Measurements from ENCODE around the gene ATAD5.
"Not testable (repeated sequence)": the region's sequence is repeated elsewhere in the genome, so short reads cannot be mapped to it uniquely, and the experiment has no call there.

The ATAD5 gene

DNA sequence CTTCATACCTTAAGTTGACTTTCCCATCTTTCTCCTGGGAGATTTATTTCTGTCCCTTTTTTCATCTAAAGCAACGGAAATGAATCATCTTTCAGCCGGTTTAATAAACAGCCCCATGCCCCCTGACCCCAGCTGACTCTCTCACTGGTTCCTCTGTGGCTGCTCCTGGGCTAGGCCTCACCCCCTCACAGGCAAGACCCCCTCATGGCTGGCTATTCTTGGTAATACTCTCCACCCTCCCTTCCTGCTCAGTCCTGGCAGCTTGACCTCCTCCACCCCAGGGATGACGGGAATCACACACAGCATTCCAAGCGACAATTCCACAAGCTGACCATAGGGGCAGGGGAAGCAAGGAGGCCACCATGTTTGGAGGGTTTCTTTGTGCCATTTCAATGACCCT is 88.5 kb downstream of the ATAD5 start:
- no peaks in the 10 kb centered on the region for H3K36me3 ChIP-seq (ENCODE audit: insufficient read depth, low read length)
- no peaks in the 10 kb centered on the region for H3K9me3 ChIP-seq (ENCODE audit: low read length)
- H3K9ac ChIP-seq (ENCODE audit: low read length), result no peak overlapping the region
- no peak overlapping the region for H3K4me3 ChIP-seq (ENCODE audit: low read depth in 1 of 2, low read length in 2 of 2)
- H3K27ac ChIP-seq (ENCODE audit: low read depth, low read length), result no peak overlapping the region
- H3K27me3 ChIP-seq (ENCODE audit: control insufficient read depth in 1 of 2, insufficient read depth in 2 of 2, low read length in 2 of 2), result peaks cover 14 to 23% of the 10 kb centered on the region in 2 donors
- no peaks in the 10 kb centered on the region for H3K4me1 ChIP-seq (ENCODE audit: insufficient read depth, low read length)

DNA sequence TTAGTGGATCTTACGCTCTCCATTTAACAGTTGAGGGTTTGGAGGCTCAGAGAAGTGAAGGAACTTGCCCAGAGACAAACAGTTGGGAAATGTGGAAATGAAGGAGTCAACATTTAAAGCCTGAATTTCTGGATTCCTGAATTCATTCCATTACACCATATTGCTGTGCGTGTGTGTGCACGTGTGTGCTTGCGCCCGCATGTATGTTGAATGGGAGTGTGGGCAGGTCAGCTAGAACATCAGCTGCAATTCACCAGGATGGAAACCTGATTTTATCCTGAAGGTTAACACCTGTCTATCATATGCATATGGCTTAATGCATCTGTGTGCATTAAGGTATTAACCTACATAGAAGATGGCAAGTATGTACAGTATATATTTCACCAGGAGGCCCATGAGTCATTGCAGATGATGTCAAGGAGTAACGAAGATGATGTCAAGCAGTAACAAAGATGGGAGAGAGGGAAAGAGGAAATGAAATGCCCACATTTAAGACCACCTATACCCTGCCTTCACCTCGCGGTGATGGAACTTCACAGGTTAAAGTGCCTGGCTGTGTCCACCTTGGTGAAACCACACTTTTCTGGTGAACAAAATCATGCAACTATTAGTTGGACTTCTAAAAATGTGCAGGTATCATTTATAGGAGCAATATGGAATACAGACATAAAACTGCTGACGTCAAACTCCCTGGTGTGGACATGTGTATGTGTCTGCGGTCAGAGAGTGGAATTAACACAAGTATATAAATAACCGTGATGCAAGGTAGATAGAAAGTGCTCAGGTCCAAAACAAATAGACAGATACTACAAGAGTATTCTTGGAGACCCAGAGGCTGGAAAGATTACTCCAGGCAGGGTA is 89.1 kb downstream of the ATAD5 start:
- Histone ChIP-seq H3K4me1 (ENCODE audit: insufficient read depth, low read length) (no peaks in the 10 kb centered on the region), H3K9ac (ENCODE audit: low read length) (no peak overlapping the region), H3K4me3 (ENCODE audit: low read depth in 1 of 2, low read length in 2 of 2) (peak overlapping the region in 1 of 2 donors; percentile 19), H3K27me3 (ENCODE audit: control insufficient read depth in 1 of 2, insufficient read depth in 2 of 2, low read length in 2 of 2) (peaks cover 14 to 23% of the 10 kb centered on the region in 2 donors), H3K9me3 (ENCODE audit: low read length) (no peaks in the 10 kb centered on the region), H3K27ac (ENCODE audit: low read depth, low read length) (no peak overlapping the region), H3K36me3 (ENCODE audit: insufficient read depth, low read length) (no peaks in the 10 kb centered on the region)

DNA sequence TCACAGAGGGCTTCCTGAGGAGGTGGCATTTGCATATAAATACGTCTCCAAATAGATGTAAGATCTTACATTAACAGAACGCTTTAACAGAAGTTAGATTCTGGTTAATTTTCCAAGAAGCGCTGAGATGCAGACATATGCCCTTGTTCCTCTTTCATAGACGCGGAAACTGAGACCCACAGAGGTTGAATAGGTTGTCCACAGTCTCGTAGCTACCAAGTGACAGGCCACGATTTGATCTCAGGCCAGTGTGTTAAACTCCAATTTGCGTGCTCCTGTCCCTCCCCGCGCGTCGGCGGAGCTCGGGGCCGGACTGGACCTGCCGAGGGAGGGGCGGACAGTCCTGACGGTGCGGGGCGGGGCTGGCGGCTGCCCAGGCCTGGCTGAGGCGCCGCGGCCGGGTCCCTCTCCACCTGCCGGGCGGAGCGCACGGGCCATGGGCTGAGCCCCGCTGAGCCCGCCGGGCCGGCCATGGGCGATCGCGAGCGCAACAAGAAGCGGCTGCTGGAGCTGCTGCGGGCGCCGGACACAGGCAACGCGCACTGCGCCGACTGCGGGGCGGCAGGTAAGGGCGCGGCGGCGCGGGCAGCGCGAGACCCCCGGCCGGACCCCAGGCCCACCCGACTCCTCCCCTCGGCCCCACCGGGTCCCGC is 89.9 kb downstream of the ATAD5 start, which contains the start of gene ADAP2:
Gene ADAP2 (plus strand): TSS at position 402 of the 653 bp plus-strand sequence. CDS start 70 bp downstream, at position 472.
- peak within 1 kb of the TSS; percentile 38 to 50 for H3K4me3 ChIP-seq (ENCODE audit: low read depth in 1 of 2, low read length in 2 of 2)
- no peak within 1 kb of the TSS for H3K9ac ChIP-seq (ENCODE audit: low read length)
- peaks cover 14 to 24% of the 10 kb centered on the region in 2 donors for H3K27me3 ChIP-seq (ENCODE audit: control insufficient read depth in 1 of 2, insufficient read depth in 2 of 2, low read length in 2 of 2)
- no peaks in the 10 kb centered on the region for H3K4me1 ChIP-seq (ENCODE audit: insufficient read depth, low read length)
- H3K27ac ChIP-seq (ENCODE audit: low read depth, low read length), result no peak within 1 kb of the TSS
- H3K9me3 ChIP-seq (ENCODE audit: low read length), result no peaks in the 10 kb centered on the region
- H3K36me3 ChIP-seq (ENCODE audit: insufficient read depth, low read length), result no peaks in the 10 kb centered on the region

DNA sequence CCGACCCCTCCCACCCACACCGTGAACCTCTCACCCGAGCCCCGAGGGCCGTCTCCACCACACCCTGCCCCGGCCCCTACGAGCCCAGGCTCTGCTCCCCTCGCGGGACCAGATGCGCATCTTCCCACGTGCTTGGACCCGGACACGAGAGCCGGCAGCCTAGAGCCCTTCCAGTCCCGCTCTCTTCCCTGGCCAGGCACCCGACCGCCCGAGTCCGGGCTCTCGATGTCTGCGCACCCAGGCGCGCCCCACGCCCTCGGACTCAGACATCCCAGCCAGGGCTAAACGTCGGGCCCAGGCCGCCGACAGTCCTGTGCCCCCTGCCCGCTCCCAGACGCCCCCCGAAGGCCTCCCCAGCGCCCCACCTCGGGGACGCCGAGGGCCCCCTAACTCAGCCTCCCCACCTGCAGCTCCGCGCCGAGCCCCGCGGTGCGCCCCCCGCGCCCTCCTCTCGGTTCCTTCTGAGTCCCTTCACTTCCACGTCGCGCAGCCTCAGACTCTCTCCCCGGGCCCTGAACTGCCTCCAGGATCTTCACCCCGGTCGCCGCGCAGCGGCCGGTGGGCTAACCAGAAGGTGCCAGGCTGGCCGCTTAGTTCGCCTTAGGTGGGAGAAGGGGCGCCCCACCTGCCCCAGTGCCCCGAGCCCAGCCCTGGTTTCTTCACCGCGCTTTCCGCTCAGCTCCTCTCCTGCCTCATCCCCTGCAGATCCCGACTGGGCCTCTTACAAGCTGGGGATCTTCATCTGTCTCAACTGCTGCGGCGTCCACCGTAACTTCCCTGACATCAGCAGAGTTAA is 90.7 kb downstream of the ATAD5 start:
- H3K4me3 ChIP-seq (ENCODE audit: low read depth in 1 of 2, low read length in 2 of 2), result peak overlapping the region; percentile 38 to 50
- no peak overlapping the region for H3K27ac ChIP-seq (ENCODE audit: low read depth, low read length)
- no peaks in the 10 kb centered on the region for H3K4me1 ChIP-seq (ENCODE audit: insufficient read depth, low read length)
- no peaks in the 10 kb centered on the region for H3K36me3 ChIP-seq (ENCODE audit: insufficient read depth, low read length)
- peaks cover 14 to 27% of the 10 kb centered on the region in 2 donors for H3K27me3 ChIP-seq (ENCODE audit: control insufficient read depth in 1 of 2, insufficient read depth in 2 of 2, low read length in 2 of 2)
- no peaks in the 10 kb centered on the region for H3K9me3 ChIP-seq (ENCODE audit: low read length)
- H3K9ac ChIP-seq (ENCODE audit: low read length), result no peak overlapping the region

DNA sequence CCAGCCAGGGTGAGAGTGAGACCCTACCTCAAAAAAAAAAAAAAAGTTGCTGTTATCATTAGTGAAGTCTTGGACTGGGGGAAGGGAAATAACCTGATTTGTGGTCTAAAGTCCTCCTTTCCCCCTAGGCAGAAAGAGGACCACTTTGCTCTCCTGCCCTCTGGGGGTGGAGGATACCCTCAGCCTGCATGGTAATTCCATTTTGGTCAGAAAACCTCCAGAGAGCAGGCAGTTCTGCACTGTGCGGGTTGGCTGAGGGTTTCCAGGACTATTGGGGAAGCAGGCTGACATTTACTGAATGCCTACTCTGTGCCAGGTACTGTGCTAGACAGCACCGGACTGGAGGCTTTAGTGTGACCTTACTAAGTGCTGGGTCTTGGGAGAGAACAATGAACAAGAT is 92.6 kb downstream of the ATAD5 start:
- Histone ChIP-seq H3K4me3 (ENCODE audit: low read depth in 1 of 2, low read length in 2 of 2) (no peak overlapping the region), H3K27me3 (ENCODE audit: control insufficient read depth in 1 of 2, insufficient read depth in 2 of 2, low read length in 2 of 2) (peaks cover 14 to 27% of the 10 kb centered on the region in 2 donors), H3K27ac (ENCODE audit: low read depth, low read length) (no peak overlapping the region), H3K9ac (ENCODE audit: low read length) (no peak overlapping the region), H3K9me3 (ENCODE audit: low read length) (no peaks in the 10 kb centered on the region), H3K4me1 (ENCODE audit: insufficient read depth, low read length) (no peaks in the 10 kb centered on the region), H3K36me3 (ENCODE audit: insufficient read depth, low read length) (no peaks in the 10 kb centered on the region)

DNA sequence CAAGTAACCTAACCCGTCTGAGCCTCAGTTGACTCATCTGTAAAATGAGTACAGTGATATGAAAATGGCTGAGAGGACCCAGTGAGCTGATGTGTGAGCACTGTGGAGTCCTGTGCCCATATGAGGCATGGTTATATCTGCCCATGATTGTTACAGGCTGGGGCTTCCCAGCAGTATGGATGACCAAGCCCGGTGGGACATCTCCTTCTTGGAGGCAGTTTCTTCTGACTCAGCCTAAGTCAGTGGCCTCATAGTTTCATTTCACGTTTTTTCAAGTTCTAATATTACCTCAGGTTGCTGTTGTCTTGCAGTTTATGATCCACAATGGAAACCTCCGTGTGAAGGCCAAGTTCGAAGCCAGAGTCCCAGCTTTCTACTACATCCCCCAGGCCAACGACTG is 94.8 kb downstream of the ATAD5 start:
- Histone ChIP-seq H3K27me3 (ENCODE audit: control insufficient read depth in 1 of 2, insufficient read depth in 2 of 2, low read length in 2 of 2) (peaks cover 11 to 21% of the 10 kb centered on the region in 2 donors), H3K36me3 (ENCODE audit: insufficient read depth, low read length) (no peaks in the 10 kb centered on the region), H3K4me3 (ENCODE audit: low read depth in 1 of 2, low read length in 2 of 2) (no peak overlapping the region), H3K27ac (ENCODE audit: low read depth, low read length) (no peak overlapping the region), H3K9ac (ENCODE audit: low read length) (no peak overlapping the region), H3K9me3 (ENCODE audit: low read length) (no peaks in the 10 kb centered on the region), H3K4me1 (ENCODE audit: insufficient read depth, low read length) (no peaks in the 10 kb centered on the region)

DNA sequence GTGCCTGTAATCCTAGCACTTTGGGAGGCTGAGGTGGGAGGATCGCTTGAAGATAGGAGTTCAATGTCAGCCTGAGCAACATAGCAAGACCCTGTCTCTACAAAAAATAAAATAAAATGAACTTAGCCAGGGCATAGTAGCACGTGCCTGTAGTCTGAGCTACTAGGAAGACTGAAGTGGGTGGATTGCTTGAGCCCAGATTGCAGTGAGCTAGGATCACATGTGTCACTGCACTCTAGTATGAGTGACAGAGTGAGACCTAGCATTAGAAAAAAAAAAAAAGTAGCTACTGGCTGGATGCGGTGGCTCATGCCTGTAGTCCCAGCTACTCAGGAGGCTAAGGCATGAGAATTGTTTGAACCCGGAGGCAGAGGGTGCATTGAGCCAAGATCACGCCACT is 96.0 kb downstream of the ATAD5 start:
- Histone ChIP-seq H3K4me1 (ENCODE audit: insufficient read depth, low read length) (no peaks in the 10 kb centered on the region), H3K27me3 (ENCODE audit: control insufficient read depth in 1 of 2, insufficient read depth in 2 of 2, low read length in 2 of 2) (peaks cover 3 to 9% of the 10 kb centered on the region in 2 donors), H3K9ac (ENCODE audit: low read length) (no peak overlapping the region), H3K9me3 (ENCODE audit: low read length) (no peaks in the 10 kb centered on the region), H3K27ac (ENCODE audit: low read depth, low read length) (no peak overlapping the region), H3K4me3 (ENCODE audit: low read depth in 1 of 2, low read length in 2 of 2) (no peak overlapping the region), H3K36me3 (ENCODE audit: insufficient read depth, low read length) (no peaks in the 10 kb centered on the region)

DNA sequence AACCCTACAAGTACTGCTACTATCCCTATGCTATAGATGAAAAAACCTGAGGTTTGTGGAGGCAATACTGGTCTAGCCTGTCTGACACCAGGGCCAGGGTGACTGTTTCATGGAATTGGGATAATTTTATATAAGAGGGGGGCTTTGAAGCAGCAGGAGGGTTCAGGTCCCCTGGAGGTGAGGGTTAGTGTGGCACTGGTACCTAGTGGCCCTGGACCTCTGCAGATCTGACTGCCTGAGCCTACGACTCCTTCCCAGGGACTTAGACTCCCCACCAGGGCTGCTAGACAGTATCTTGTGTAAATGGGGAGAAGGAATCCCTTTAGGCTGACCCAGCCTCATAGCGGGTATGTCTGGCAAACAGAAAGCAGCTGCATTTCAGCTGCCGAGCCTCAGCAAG is 96.8 kb downstream of the ATAD5 start:
- Histone ChIP-seq H3K9me3 (ENCODE audit: low read length) (no peaks in the 10 kb centered on the region), H3K4me1 (ENCODE audit: insufficient read depth, low read length) (no peaks in the 10 kb centered on the region), H3K36me3 (ENCODE audit: insufficient read depth, low read length) (no peaks in the 10 kb centered on the region), H3K27ac (ENCODE audit: low read depth, low read length) (no peak overlapping the region), H3K4me3 (ENCODE audit: low read depth in 1 of 2, low read length in 2 of 2) (no peak overlapping the region), H3K9ac (ENCODE audit: low read length) (no peak overlapping the region), H3K27me3 (ENCODE audit: control insufficient read depth in 1 of 2, insufficient read depth in 2 of 2, low read length in 2 of 2) (peaks cover 0 to 4% of the 10 kb centered on the region in 2 donors)

DNA sequence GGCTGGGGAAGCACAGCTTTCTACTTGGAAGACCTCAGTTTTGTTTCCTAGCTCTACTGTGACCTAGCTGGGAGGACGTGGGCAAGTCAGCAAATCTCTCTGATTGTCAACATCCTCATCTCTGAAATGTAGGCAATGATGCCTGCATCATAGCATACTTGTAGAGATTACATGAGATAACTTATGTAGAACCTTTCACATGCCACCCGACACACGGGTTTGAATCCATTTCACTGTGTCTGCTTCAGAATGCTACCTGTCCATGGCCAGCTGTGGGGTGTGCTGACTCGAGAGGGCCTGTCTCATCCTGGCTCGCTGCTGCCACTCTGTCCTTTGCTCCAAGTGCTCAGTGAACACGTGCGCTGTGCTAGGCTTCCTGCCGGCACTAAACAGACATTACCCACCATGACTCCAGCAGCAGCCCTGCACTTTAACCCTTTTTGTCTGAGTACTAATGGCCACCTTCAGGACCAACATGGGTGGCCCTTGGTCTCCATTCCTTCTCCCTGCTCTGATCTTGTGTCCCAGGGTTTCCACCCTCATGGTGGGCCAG is 97.4 kb downstream of the ATAD5 start:
- H3K27me3 ChIP-seq (ENCODE audit: control insufficient read depth in 1 of 2, insufficient read depth in 2 of 2, low read length in 2 of 2), result peaks cover 0 to 4% of the 10 kb centered on the region in 2 donors
- H3K4me3 ChIP-seq (ENCODE audit: low read depth in 1 of 2, low read length in 2 of 2), result no peak overlapping the region
- no peak overlapping the region for H3K9ac ChIP-seq (ENCODE audit: low read length)
- H3K36me3 ChIP-seq (ENCODE audit: insufficient read depth, low read length), result no peaks in the 10 kb centered on the region
- no peaks in the 10 kb centered on the region for H3K9me3 ChIP-seq (ENCODE audit: low read length)
- H3K4me1 ChIP-seq (ENCODE audit: insufficient read depth, low read length), result no peaks in the 10 kb centered on the region
- H3K27ac ChIP-seq (ENCODE audit: low read depth, low read length), result no peak overlapping the region

DNA sequence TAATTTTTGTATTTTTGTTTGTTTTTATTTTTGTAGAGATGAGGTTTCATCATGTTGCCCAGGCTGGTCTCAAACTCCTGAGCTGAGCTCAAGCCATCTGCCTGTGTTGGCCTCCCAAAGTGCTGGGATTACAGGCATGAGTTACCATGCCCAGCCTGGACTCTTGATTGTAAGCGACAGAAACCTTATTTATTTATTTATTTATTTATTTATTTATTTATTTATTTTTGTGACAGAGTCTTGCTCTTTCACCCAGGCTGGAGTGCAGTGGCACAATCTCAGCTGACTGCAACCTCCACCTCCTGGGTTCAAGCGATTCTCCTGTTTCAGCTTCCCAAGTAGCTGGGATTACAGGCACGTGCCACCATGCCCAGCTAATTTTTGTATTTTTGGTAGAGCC is 98.1 kb downstream of the ATAD5 start:
- not testable (repeated sequence) for H3K4me3 ChIP-seq (ENCODE audit: low read depth in 1 of 2, low read length in 2 of 2); H3K27ac ChIP-seq (ENCODE audit: low read depth, low read length); H3K27me3 ChIP-seq (ENCODE audit: control insufficient read depth in 1 of 2, insufficient read depth in 2 of 2, low read length in 2 of 2); H3K9me3 ChIP-seq (ENCODE audit: low read length); H3K36me3 ChIP-seq (ENCODE audit: insufficient read depth, low read length); H3K4me1 ChIP-seq (ENCODE audit: insufficient read depth, low read length); H3K9ac ChIP-seq (ENCODE audit: low read length)

DNA sequence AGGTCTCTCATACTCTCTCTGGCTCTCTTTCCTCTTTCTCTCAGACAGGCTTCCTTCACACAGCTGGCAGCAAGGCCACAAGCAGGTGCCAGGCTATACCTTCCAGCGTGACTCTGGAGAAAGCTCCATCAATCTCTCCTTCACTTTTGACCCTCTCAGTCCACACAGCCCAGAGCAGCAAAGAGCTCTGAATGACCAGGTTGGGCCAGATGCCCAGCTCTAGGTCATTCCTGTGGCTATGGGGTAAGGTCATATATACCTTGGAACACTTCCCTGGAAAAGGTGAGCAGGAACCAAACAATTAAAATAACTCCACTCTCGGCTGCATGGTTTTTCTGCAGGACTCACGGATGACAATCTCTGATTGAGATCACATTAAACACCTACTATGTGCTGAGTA is 98.7 kb downstream of the ATAD5 start:
- Histone ChIP-seq H3K9ac (ENCODE audit: low read length) (no peak overlapping the region), H3K9me3 (ENCODE audit: low read length) (no peaks in the 10 kb centered on the region), H3K27ac (ENCODE audit: low read depth, low read length) (no peak overlapping the region), H3K4me3 (ENCODE audit: low read depth in 1 of 2, low read length in 2 of 2) (no peak overlapping the region), H3K36me3 (ENCODE audit: insufficient read depth, low read length) (no peaks in the 10 kb centered on the region), H3K27me3 (ENCODE audit: control insufficient read depth in 1 of 2, insufficient read depth in 2 of 2, low read length in 2 of 2) (peaks cover 0 to 4% of the 10 kb centered on the region in 2 donors), H3K4me1 (ENCODE audit: insufficient read depth, low read length) (no peaks in the 10 kb centered on the region)

Data from muscle layer of colon (tissue), 2 donors.